GM19395 (cell line): ENCODE measurements around the gene DAGLB.

Experiments
- ATAC-seq: cut with Tn5 transposase; IDR thresholded peaks from one replicate; pipeline ENCODE4 v1.9.1; 2021; ENCODE audit warnings: mild to moderate bottlenecking, moderate library complexity; ENCODE audit not compliant: unreplicated experiment

DAGLB gene

GRCh38 chr7:6432781-6433180 is 15.0 kb downstream of the DAGLB start:
- no peak for ATAC-seq

- ATAC-seq, result no peak
Measured at GRCh38 chr7:6430974-6431373, 16.8 kb downstream of the DAGLB start.

GRCh38 chr7:6430271-6430940 is 17.3 kb downstream of the DAGLB start:
- no peak for ATAC-seq

- no peak for ATAC-seq
Measured at GRCh38 chr7:6425948-6426347, 21.8 kb downstream of the DAGLB start.

GRCh38 chr7:6423942-6424701 is 23.6 kb downstream of the DAGLB start:
- no peak for ATAC-seq

- ATAC-seq, result no peak
Measured at GRCh38 chr7:6422926-6423632, 24.7 kb downstream of the DAGLB start.

GRCh38 chr7:6422095-6422494 is 25.7 kb downstream of the DAGLB start:
- ATAC-seq, result no peak

- no peak for ATAC-seq
Measured at GRCh38 chr7:6420680-6421079, 27.1 kb downstream of the DAGLB start.

GRCh38 chr7:6419310-6419773 is 28.4 kb downstream of the DAGLB start:
- no peak for ATAC-seq

GRCh38 chr7:6417408-6417807 is 30.3 kb downstream of the DAGLB start:
- ATAC-seq, result no peak

- no peak for ATAC-seq
Measured at GRCh38 chr7:6416516-6417145, 31.1 kb downstream of the DAGLB start.

GRCh38 chr7:6413637-6414036 is 34.1 kb downstream of the DAGLB start:
- no peak for ATAC-seq

GRCh38 chr7:6409944-6410693 is 37.6 kb downstream of the DAGLB start:
- ATAC-seq, result no peak

GRCh38 chr7:6409091-6409490 is 38.7 kb downstream of the DAGLB start:
- no peak for ATAC-seq

- no peak for ATAC-seq
Measured at GRCh38 chr7:6407434-6407833, 40.3 kb downstream of the DAGLB start.

- ATAC-seq, result no peak
Measured at GRCh38 chr7:6406121-6406520, 41.6 kb downstream of the DAGLB start.

GRCh38 chr7:6403907-6404306 is 43.8 kb downstream of the DAGLB start:
- ATAC-seq, result no peak

- no peak for ATAC-seq
Measured at GRCh38 chr7:6402741-6403140, 45.0 kb downstream of the DAGLB start.

- no peak for ATAC-seq
Measured at GRCh38 chr7:6402041-6402440, 45.7 kb downstream of the DAGLB start.

GRCh38 chr7:6401536-6401935 is 46.2 kb downstream of the DAGLB start:
- no peak for ATAC-seq
